Thyroid gland (tissue), 4 donors: ENCODE data around the gene CARMIL1.

Source experiments
- CTCF ChIP-seq, 6 experiments: fragments of 200-600 bp in 3 of 6; fragments of 450-650 bp in 3 of 6; sonication (generic) in 3 of 6; IDR thresholded peaks; one replicate each; pipeline ENCODE4 v1.5.1; 2016 to 2019; ENCODE audit warnings: antibody characterized with exemption in 6 of 6, mild to moderate bottlenecking in 2 of 6, inconsistent platforms in 1 of 6, moderate library complexity in 1 of 6
- POLR2A ChIP-seq, 2 donors: fragments of 450-650 bp; IDR thresholded peaks; one replicate each; pipeline ENCODE4 v1.6.1; 2017; ENCODE audit warnings: antibody characterized with exemption in 2 of 2, mild to moderate bottlenecking in 2 of 2, moderate library complexity in 1 of 2

- TF ChIP-seq POLR2A (IDR thresholded peaks at IDR 0.05), result no peak
- TF ChIP-seq CTCF (IDR thresholded peaks at IDR 0.05), result no peak
These were observed 349.5 kb downstream of the CARMIL1 start for GRCh38 chr6:25628471-25629197.
